ENCODE measurements around the gene ECD.

DNA sequence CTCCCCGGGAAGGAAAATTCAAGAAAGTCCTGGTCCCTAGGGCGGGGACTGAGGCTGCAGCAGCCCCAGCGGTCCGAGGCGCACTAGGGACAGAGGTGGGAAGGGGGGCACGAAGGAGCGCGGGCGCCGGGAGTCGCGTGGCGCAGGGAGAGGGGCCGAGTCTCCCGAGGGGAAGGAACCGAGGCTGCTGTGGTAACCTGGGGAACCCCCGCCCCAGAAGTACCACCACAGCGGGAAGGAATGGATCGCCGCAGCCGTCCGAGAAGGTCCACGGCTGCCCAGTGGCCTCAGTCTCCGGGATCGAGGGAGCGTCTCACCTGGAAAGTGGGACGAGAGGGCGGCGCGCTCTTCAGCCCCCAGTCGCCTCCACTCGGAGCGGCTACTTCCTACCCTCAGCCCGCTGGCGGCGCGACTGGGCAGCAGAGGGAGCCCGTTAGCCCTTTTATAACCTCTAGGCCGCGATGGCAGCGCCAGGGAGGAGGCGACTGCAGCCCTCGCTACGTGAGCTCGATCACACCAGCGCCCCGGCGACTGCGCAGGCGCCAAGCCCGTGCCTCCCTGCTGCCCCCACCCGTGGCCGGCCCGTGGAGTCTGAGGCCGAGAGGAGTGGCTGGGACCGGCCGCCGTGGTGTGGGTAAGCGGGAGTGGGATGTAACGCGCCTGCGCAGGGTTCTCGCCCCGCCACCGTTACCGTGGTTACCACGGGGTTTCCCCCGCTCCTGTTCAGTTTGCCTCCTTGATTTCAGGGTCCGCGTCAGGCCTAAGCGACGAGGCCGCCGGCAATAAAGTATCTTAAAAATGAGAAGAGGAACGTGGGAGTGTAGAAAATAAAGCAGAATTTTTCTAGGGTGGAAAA, 71.1 kb downstream of the ECD start, which contains the start of gene P4HA1:
- TF ChIP-seq, protein P1, sequence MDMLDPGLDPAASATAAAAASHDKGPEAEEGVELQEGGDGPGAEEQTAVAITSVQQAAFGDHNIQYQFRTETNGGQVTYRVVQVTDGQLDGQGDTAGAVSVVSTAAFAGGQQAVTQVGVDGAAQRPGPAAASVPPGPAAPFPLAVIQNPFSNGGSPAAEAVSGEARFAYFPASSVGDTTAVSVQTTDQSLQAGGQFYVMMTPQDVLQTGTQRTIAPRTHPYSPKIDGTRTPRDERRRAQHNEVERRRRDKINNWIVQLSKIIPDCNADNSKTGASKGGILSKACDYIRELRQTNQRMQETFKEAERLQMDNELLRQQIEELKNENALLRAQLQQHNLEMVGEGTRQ (IDR thresholded peaks at IDR 0.05; ENCODE audit: low read depth, low read length): peak; percentile 10; the same call in 1 of the 2 replicates
- TF ChIP-seq, protein P2, sequence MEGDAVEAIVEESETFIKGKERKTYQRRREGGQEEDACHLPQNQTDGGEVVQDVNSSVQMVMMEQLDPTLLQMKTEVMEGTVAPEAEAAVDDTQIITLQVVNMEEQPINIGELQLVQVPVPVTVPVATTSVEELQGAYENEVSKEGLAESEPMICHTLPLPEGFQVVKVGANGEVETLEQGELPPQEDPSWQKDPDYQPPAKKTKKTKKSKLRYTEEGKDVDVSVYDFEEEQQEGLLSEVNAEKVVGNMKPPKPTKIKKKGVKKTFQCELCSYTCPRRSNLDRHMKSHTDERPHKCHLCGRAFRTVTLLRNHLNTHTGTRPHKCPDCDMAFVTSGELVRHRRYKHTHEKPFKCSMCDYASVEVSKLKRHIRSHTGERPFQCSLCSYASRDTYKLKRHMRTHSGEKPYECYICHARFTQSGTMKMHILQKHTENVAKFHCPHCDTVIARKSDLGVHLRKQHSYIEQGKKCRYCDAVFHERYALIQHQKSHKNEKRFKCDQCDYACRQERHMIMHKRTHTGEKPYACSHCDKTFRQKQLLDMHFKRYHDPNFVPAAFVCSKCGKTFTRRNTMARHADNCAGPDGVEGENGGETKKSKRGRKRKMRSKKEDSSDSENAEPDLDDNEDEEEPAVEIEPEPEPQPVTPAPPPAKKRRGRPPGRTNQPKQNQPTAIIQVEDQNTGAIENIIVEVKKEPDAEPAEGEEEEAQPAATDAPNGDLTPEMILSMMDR (conservative IDR thresholded peaks at IDR 0.05; ENCODE audit: low read depth, low read length): peak; percentile 71
- peak; percentile 100 for TF ChIP-seq POLR2A (IDR thresholded peaks at IDR 0.05; ENCODE audit: low read depth, low read length)
- TF ChIP-seq FOS (IDR thresholded peaks at IDR 0.05; ENCODE audit: low read depth, low read length): no peak
- peak; percentile 54 for TF ChIP-seq SMC3 (IDR thresholded peaks at IDR 0.05; ENCODE audit: low read depth, low read length)
- TF ChIP-seq BHLHE40 (IDR thresholded peaks at IDR 0.05; ENCODE audit: low read depth, low read length): peak; percentile 36; the same call in 1 of the 2 replicates
- no peak for TF ChIP-seq MAFK (IDR thresholded peaks at IDR 0.05; ENCODE audit: low read depth, low read length)
- peak; percentile 96 for TF ChIP-seq MAZ (IDR thresholded peaks at IDR 0.05; ENCODE audit: borderline replicate concordance, low read depth, low read length)
- TF ChIP-seq RFX5 (IDR thresholded peaks at IDR 0.05; ENCODE audit: low read depth, low read length): no peak
- TF ChIP-seq MXI1 (IDR thresholded peaks at IDR 0.05; ENCODE audit: borderline replicate concordance, low read depth, low read length): peak; percentile 72
- TF ChIP-seq, protein P3, sequence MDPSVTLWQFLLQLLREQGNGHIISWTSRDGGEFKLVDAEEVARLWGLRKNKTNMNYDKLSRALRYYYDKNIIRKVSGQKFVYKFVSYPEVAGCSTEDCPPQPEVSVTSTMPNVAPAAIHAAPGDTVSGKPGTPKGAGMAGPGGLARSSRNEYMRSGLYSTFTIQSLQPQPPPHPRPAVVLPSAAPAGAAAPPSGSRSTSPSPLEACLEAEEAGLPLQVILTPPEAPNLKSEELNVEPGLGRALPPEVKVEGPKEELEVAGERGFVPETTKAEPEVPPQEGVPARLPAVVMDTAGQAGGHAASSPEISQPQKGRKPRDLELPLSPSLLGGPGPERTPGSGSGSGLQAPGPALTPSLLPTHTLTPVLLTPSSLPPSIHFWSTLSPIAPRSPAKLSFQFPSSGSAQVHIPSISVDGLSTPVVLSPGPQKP (IDR thresholded peaks at IDR 0.05; ENCODE audit: borderline replicate concordance, low read depth, low read length): no peak
